Smooth muscle cell (in vitro differentiated cells): Measurements from ENCODE around the gene STK32A. TPM values are rescaled to one million over a fixed set of nuclear protein-coding genes. Genes with fewer than 3 reads are reported as not detected.

Experiments
- DNase-seq: peaks from one replicate; lab custom pipeline; 2025; ENCODE audit not compliant: unreplicated experiment; lab: John Stamatoyannopoulos, UW
- H2AFZ ChIP-seq: fragments of 200-600 bp; sonication (generic); 2 replicates; pipeline ENCODE4 v1.6.0; 2016; ENCODE audit warnings: antibody characterized with exemption, low read depth, mild to moderate bottlenecking
- H3F3A ChIP-seq: fragments of 200-600 bp; sonication (generic); 2 replicates; pipeline ENCODE4 v1.6.0; 2017; ENCODE audit warnings: antibody characterized with exemption, low read depth
- H3K27ac ChIP-seq: fragments of 200-600 bp; sonication (generic); 2 replicates; pipeline ENCODE4 v1.5.1; 2016; ENCODE audit warnings: low read depth, mild to moderate bottlenecking
- H3K27me3 ChIP-seq: fragments of 200-600 bp; sonication (generic); 2 replicates; pipeline ENCODE4 v1.6.1; 2016; ENCODE audit warnings: low read depth, mild to moderate bottlenecking
- H3K36me3 ChIP-seq: fragments of 200-600 bp; sonication (generic); 2 replicates; pipeline ENCODE4 v1.5.1; 2016; ENCODE audit warnings: low read depth
- H3K4me1 ChIP-seq: fragments of 200-600 bp; sonication (generic); 2 replicates; pipeline ENCODE4 v1.5.1; 2016; ENCODE audit warnings: low read depth
- H3K4me2 ChIP-seq: fragments of 200-600 bp; sonication (generic); 2 replicates; pipeline ENCODE4 v1.6.0; 2016; ENCODE audit warnings: mild to moderate bottlenecking
- H3K4me3 ChIP-seq: fragments of 200-600 bp; sonication (generic); 2 replicates; pipeline ENCODE4 v1.5.1; 2016; ENCODE audit warnings: mild to moderate bottlenecking
- H3K79me2 ChIP-seq: fragments of 200-600 bp; sonication (generic); 2 replicates; pipeline ENCODE4 v1.6.0; 2016; ENCODE audit warnings: low read depth, mild to moderate bottlenecking
- H3K9ac ChIP-seq: fragments of 200-600 bp; sonication (generic); 2 replicates; pipeline ENCODE4 v1.6.0; 2016; ENCODE audit warnings: low read depth
- H3K9me3 ChIP-seq: fragments of 200-600 bp; sonication (generic); replicated peaks from 2 replicates; pipeline ENCODE4 v1.5.1; 2016; ENCODE audit warnings: low read depth
- H4K20me1 ChIP-seq: fragments of 200-600 bp; sonication (generic); 2 replicates; pipeline ENCODE4 v1.6.0; 2016; ENCODE audit warnings: low read depth
- CTCF ChIP-seq: fragments of 200-600 bp; sonication (generic); IDR thresholded peaks from 2 replicates; pipeline ENCODE4 v1.5.1; 2017; ENCODE audit warnings: borderline replicate concordance, mild to moderate bottlenecking, antibody characterized with exemption; ENCODE audit not compliant: insufficient read depth, poor library complexity, severe bottlenecking
- WGBS: methylation state at CpG from one replicate; pipeline ENCODE4 v1.1.7; 2016; ENCODE audit warnings: low lambda C conversion rate; 5-methylcytosine and 5-hydroxymethylcytosine counted together
- polyA plus RNA-seq: library from polyadenylated mRNA; unstranded; fragments of >200 nt; fragmentation: Nextera tagmentation; extraction: Ambion mirVana; gene quantifications from 2 replicates; pipeline ENCODE4 v1.2.1, GENCODE V29; 2016
- total RNA-seq: library from RNA; depleted of rRNA; stranded (reverse); fragments of >200 nt; gene quantifications from 2 replicates; pipeline ENCODE4 v1.2.3, GENCODE V29; 2014

Gene STK32A
- total and polyA plus RNA-seq, 2 experiments from 2014 or later: 0.21 to 1.1 TPM

DNA sequence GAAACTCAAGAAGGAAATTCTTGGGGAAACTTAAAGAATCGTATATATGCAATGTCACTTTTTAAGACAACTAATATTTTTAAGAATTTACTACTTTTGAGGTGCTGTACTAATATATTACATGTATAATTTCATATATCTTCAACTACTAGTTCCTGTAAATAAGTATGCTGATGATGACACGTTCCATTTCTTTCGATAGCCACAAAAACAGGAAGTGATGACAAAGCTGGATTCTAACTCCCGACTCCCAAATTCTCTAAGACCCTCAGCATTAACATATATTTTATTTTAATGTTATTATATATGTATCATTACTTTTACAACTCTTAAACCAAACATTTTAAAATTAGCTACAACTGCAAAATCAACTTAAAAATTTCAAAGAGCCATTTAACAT, 74.8 kb downstream of the STK32A start:
- Histone ChIP-seq H3K9me3 (no peaks in the 10 kb centered on the region), H2AFZ (no peak overlapping the region), H3K4me2 (no peak overlapping the region), H4K20me1 (no peaks in the 10 kb centered on the region), H3F3A (no peaks in the 10 kb centered on the region), H3K27ac (no peak overlapping the region), H3K27me3 (no peaks in the 10 kb centered on the region), H3K36me3 (no peaks in the 10 kb centered on the region), H3K79me2 (no peaks in the 10 kb centered on the region), H3K4me1 (no peaks in the 10 kb centered on the region), H3K4me3 (no peak overlapping the region), H3K9ac (no peak overlapping the region)
- no peak for TF ChIP-seq CTCF
- WGBS: 82% methylated on average over 4 of the region's 4 CpGs
- DNase-seq: no peak

DNA sequence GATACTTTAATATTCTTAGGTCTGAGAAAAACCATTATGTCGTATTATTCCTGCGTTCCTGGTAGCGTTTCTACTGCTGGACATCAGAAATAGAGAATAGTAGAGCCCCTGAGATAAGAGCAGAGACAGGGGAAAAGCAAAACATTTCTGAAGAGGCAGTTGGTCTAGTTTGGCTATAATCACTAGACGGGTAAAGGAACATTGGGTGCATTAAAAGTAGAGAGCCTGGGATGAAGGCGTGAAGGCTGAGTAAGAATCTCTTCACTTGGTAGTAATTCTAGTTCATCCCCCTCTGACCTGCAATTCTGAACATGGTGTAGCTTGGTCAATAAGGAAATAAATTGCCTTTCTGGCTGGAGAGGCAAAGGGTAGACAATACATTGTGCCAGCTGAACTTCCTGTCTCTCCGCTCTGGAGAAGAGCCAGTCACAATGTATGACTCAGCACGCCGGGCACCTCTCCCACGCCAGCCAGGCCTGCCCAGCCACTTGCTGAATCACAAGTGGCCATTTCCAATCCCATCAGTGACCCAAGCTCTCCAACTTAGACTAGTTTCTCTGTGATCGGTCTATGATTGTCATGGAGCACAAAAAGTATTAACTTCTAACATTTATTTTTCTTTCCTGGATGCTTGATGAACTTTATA, 75.4 kb downstream of the STK32A start:
- no peaks in the 10 kb centered on the region for H3K27me3 ChIP-seq
- H3K4me1 ChIP-seq: no peaks in the 10 kb centered on the region
- no peaks in the 10 kb centered on the region for H3K36me3 ChIP-seq
- 85% methylated on average over 10 of the region's 10 CpGs for WGBS
- H3F3A ChIP-seq: no peaks in the 10 kb centered on the region
- no peaks in the 10 kb centered on the region for H3K79me2 ChIP-seq
- H3K27ac ChIP-seq: no peak overlapping the region
- no peak for DNase-seq
- no peak overlapping the region for H3K9ac ChIP-seq
- H3K9me3 ChIP-seq: no peaks in the 10 kb centered on the region
- no peak overlapping the region for H3K4me3 ChIP-seq
- H4K20me1 ChIP-seq: no peaks in the 10 kb centered on the region
- no peak overlapping the region for H2AFZ ChIP-seq
- no peak overlapping the region for H3K4me2 ChIP-seq
- TF ChIP-seq CTCF: no peak

DNA sequence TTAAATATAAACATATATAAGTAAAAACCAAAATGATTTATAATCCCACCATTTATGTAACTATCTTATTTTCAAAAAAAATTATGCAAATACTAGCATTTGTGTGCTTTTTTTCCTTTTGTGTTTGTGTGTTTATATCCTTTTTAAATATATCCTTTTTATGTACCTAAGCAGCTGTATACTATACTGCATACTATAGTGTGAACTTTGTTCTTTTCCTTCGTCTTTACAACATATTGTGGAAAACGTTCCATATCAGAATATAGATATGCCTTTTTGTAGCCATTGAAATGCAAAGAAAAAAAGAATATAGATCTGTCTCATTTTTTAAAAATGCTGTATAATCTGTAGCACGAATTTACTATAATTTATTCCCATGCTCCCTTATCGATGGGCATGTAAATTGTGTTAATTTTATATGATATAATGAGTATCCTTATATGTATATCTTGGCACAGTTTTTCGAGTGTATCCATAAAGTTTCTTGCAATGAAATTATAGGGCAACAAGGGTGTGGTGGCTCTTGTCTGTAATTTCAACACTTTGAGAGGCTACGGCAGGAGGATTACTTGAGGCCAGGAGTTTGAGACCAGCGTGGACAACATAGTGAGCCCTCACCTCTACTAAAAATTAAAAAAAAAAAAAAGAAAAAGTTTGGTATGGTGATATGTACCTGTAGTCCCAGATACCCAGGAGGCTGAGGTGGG, 83.3 kb downstream of the STK32A start:
- WGBS: 92% methylated on average over 7 of the region's 7 CpGs
- no peaks in the 10 kb centered on the region for H4K20me1 ChIP-seq
- H3K4me3 ChIP-seq: no peak overlapping the region
- H2AFZ ChIP-seq: no peak overlapping the region
- no peaks in the 10 kb centered on the region for H3F3A ChIP-seq
- no peaks in the 10 kb centered on the region for H3K36me3 ChIP-seq
- TF ChIP-seq CTCF: no peak
- no peaks in the 10 kb centered on the region for H3K9me3 ChIP-seq
- H3K27me3 ChIP-seq: no peaks in the 10 kb centered on the region
- no peak overlapping the region for H3K9ac ChIP-seq
- peaks cover 5% of the 10 kb centered on the region for H3K4me1 ChIP-seq
- DNase-seq: no peak
- H3K4me2 ChIP-seq: no peak overlapping the region
- no peak overlapping the region for H3K27ac ChIP-seq
- no peaks in the 10 kb centered on the region for H3K79me2 ChIP-seq
